CD4-positive, alpha-beta T cell treated with Interleukin-1 beta for 1 hour (primary cell): ENCODE results near the gene C10orf71.

Source experiments
- DNase-seq, 2 donors: peaks; one replicate each; pipeline ENCODE4 v3.0.0-alpha.2; 2020 to 2022

Gene C10orf71

DNA sequence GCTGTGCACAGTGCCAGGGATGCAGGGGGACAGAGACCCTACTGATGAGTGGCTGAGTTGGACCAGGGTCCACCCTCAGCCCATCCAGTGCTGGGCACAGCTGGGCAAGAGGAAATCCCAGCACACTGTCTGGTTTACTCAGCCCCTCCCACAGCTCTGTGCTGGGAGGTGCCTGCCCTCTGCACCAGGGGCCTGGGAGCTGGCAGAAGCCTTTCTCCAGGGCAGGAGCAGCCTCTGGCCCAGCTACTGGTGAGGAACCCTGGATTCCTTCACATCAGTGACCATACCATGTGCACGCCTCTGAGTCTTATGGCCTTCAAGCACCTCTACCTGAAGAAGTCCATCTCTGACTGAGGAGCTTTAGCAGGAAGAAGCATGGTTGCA is 25.9 kb upstream of the C10orf71 start:
- DNase-seq = no peak

DNA sequence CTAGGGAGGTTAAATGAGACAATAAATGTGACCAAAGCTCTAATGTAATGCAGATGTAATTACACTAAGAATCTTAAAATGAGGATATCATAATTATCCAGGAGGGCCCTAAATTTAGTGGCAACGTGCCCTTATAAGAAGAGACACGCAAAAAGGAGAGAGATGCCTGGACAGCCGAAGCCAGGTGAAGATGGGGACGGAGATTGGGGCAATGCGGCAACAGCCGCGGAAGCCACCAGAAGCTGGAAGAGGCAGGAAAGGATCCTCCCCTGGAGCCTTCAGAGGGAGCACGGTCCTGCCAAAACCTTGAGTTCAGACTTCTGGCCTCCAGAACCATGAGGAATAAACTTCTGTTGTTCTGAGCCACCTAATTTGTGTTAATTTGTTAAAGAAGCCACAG is 25.3 kb upstream of the C10orf71 start:
- DNase-seq = no peak

- DNase-seq = no peak
These were observed 24.1 kb upstream of the C10orf71 start for GRCh38 chr10:49274886-49275285.

DNA sequence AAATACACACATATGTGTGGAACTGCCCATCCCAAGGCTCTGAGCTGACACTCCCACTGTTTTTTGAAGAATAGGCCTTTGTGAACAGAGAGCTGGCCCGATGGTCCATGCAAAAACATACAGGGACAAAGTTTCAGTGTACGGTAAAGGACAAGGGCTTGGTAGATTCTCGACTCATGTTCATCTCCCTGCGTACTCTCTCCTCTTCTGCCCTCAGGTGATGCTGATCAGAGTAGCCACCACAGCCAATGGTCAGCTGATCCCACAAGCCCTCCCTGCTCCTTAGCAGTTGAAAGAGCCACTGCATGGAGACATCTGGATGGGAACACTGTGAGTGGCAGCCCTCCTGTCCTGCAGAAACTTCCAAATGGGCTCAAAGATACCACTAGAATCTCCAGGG is 23.1 kb upstream of the C10orf71 start:
- DNase-seq = no peak

DNA sequence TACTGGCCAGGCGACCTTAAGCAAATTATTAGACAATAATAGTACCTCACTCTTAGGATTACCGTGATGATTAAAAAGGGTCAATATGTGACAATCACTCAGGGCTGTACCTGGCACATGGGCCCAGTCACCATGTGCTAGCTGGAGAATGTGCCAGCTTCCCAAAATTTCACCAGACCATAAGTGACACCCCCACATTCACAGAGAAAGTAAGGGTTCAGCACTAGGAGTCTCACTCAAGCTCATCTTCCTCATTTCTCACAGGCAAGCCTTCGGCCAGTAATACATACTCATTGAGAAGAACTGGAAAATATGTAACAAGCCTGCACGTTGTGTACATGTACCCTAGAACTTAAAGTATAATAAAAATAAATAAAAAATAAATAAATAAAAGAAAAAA is 22.4 kb upstream of the C10orf71 start:
- DNase-seq = no peak

DNA sequence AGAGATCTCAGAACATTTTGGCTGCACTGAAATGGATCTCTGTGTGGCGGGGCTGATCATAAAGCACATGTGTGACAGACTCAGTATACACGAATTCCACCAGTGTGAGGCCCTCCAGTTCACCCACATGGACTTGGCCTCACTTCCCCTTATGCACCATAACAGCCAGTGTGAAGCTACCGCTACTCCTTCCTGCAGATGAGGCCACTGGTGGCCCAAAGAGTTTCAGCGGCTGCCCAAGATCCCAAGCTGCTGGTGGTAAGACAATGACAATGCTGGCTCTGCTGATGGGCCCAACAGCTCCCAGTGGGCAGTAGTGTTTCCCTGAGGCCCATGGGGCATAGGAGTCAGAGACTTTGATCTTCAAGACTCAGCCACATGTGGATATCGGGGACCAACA is 21.0 kb upstream of the C10orf71 start:
- peak in 1 of 2 donors; percentile 9 for DNase-seq

DNA sequence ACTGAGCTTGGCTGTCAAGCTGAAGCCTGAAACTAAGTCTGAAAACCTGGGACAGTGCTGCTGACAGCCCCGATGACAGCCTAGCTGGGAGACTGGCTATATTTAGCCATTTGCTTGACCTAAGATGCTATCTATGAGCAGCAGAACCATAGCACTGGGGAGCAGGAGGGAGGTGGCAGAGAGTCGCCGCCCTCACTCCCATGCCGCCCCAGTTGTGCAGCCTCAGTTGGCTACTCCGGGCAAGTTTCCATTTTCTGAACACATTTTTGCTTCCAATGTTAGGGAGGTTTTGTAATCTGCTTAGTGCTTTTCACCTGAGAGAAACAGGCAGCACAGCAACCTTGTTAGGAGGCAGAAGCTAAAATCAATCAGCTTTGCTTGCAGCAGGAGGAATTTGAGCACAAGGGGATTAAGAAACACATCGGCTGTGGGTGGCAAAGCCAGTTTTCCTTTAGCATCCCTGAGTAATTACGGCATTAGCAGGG is 20.4 kb upstream of the C10orf71 start:
- DNase-seq = no peak

GRCh38 chr10:49279015-49279880 is 19.7 kb upstream of the C10orf71 start:
- DNase-seq = no peak

DNA sequence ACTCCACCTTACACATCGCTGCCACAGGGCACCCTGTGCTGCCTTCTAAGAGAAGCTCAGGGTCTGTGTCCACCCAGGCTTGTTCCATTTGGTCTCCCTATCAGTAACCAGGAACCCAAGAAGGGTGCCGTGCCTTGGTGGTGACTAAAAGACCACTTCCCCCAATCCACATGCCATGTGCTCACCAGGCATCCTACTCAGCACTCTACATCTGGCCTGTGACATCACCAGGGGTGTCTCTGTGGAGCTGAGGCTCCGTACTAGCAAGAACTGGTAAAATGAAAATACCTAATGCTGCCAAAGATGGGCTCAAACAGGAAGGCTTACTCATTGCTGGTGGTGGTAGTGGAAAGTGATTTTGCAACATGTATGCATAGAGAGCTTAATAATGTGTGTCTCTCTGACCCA is 19.0 kb upstream of the C10orf71 start:
- DNase-seq = peak in 1 of 2 donors; percentile 54

- no peak for DNase-seq
These were observed 17.5 kb upstream of the C10orf71 start for GRCh38 chr10:49281461-49281860.

- no peak for DNase-seq
These were observed 16.7 kb upstream of the C10orf71 start for GRCh38 chr10:49282306-49282705.

- DNase-seq = peak; percentile 10 to 60
These were observed 16.1 kb upstream of the C10orf71 start for GRCh38 chr10:49282879-49283341.

DNA sequence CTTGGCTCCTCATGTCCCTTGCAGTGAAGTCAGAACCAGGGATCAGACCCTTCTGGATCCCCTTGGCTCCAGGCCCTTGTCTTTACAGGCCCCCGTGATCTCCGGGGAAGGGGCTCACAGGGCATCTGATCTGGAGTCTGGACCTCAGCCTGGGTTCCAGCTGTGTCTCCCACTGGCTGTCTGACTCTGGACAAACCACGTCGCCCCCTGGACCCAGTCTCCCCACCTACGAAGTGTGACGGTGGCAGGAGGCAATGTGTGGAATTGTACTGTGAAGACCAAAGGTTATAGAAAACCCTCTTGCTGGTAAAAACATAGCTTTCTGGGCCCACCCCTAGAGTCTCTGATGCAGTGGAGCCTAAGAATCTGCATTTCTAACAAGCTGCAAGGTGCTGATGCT is 15.5 kb upstream of the C10orf71 start:
- no peak for DNase-seq

DNA sequence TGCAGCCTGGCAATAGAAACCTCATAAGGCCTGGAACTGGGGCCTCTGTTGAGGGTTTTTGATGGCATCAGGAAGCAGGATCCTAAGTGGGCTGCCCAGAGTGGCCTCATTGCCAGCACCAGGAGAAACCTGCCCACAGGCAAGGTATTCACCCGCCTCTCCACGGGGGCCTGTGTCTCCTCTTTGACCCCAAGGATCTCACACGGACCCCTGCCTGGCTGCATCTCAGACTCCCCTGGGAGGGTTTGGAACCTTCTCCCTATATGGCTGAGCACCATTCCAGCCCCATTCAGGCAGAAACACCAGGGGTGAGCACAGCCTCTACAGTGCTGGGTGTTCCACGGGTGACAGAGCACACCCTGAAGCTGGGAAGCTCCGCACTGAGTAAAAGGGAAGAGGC is 14.6 kb upstream of the C10orf71 start:
- no peak for DNase-seq

DNA sequence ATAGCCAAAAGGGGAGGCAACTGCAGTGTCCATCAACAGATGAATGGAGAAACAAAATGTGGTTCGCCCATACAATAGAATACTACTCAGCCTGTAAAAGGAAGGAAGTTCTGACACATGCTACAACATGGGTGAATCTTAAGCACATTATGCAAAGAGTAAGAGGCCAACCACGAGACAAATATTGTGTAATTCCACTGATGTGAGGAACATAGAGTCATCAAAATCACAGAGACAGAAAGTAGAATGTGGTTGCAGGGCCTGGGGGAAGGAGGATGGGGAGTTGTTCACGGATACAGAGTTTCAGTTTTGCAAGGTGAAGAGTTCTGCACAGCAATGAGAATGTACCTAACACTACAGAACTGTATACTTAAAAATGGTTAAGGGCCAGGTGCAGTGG is 13.7 kb upstream of the C10orf71 start:
- DNase-seq = peak in 1 of 2 donors; percentile 34

DNA sequence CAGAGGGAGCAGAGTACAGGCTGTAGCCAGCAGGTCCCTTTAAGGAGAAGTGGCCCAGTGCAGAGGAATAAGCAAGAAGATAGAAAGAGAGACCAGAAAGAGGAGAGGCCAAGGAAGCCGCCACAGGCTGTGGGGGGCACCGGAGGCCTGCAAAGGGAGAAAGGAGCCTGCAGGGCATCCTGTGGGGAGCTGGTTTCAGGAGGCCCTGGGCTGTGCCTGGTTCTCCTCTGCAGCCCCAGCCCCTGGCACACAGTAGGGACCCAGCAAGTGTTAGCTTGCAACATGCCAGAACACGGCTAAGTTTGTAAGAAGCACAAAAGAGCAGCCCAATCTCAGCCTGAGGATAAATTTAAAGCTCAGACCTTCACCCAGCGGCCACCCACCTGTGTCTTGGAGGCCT is 12.3 kb upstream of the C10orf71 start:
- no peak for DNase-seq

- no peak for DNase-seq
These were observed 11.2 kb upstream of the C10orf71 start for GRCh38 chr10:49287689-49288340.

GRCh38 chr10:49288341-49289065 is 10.5 kb upstream of the C10orf71 start:
- DNase-seq = no peak

DNA sequence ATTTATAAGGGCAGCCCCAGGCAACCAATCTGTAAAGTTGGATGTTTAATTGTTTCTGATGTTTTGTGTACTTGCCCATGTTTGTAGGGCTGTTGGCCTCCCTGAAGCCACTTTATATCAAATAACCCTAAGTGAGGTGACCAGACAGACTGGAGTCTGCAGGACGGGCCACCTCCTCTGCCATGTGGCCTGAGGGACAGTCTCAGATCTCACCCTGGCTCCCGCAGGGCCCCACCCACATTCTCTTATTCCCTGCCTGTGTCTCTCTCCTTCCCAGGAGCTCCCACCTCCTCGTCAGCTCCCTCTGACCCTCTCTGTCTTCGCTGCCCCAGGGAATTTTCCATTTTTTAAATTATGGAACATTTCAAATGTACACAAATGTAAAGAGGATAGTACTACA is 9.5 kb upstream of the C10orf71 start:
- DNase-seq = no peak

DNA sequence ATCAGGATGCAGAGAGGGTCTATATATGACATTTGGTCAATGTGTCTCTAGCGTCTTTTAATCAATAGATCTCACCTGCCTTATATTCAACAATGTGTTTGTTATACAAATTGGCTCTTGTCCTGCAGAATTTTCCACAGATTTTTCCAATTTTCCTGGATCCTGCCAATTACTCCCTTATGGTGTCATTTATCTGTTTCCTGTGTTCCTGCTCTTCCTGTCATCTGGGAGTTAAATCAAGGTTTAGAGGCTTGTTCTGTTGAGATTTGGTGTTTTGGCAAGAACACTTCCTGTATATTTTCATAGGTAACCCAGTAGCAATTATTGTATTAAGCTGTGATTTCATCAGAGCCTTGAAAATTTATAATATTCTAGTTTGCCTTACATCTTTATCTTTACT is 8.8 kb upstream of the C10orf71 start:
- DNase-seq = no peak

- DNase-seq = no peak
These were observed 8.4 kb upstream of the C10orf71 start for GRCh38 chr10:49290607-49291006.

DNA sequence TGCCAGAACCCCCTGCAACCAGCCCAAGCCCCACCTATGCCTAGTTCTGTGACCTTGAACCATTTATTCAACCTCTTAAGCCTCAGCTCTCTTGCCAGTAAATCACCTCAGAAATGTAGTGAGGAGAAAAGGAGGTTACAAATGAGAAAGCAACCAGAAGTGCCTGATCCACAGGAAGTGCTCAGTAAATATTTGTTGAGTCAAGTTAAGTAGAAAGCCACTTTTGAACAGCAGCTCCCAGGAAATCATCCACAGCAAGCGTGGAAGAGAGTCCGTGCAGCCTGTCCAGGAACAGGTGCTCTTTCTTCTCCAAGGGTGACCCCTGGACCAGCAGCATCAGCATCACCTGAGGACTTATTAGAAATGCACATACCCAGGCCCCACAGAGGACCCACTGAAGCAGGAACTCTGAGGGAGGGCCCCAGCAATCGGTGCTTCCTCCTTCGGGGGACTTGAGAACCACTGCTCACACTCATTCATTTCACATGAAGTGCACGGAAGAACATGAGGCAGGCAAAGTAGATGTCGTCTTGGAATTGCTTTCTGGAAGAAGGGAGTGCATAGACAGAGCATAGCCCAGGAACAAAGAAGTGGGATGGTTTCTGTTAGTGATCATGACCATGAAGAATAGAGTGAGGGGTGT is 6.3 kb upstream of the C10orf71 start:
- no peak for DNase-seq

GRCh38 chr10:49293208-49293603 is 5.8 kb upstream of the C10orf71 start:
- no peak for DNase-seq
